ES-I3 (cell line): ENCODE data around the gene DBI.

ENCODE experiments used
- H3K36me3 ChIP-seq: 2 replicates; pipeline ENCODE4 v1.6.1; 2013; ENCODE audit warnings: mild to moderate bottlenecking, low read length, control low read depth, moderate library complexity; ENCODE audit not compliant: insufficient read depth
- H3K4me1 ChIP-seq: 2 replicates; pipeline ENCODE4 v1.6.1; 2013; ENCODE audit warnings: mild to moderate bottlenecking, control low read depth, low read length; ENCODE audit not compliant: insufficient read depth
- H3K9ac ChIP-seq: 2 replicates; pipeline ENCODE4 v1.6.1; 2013; ENCODE audit warnings: low read depth, mild to moderate bottlenecking, low read length, moderate library complexity
- H3K9me3 ChIP-seq: 2 replicates; pipeline ENCODE4 v1.6.1; 2013; ENCODE audit warnings: mild to moderate bottlenecking, low read length, moderate library complexity; ENCODE audit not compliant: control insufficient read depth, insufficient read depth

DBI gene

DNA sequence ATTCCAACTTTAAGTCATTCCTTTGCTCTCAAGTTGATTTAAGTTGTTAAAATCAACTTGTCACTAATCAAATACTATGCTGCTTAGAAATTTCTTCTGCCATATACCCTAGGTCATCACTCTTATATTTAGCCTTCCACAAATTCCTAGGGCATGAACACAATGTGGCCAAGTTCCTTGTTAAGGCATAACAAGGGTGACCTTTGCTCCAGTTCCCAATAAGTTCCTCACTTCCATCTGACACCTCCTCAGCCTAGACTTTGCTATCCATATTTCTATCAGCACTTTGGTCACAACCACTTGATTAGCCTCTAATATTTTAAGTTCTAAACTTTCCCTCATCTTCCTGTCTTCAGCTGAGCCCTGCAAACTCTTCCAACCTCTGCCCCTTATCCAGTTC, 55.0 kb downstream of the DBI start:
- H3K9me3 ChIP-seq, result peaks cover 4% of the 10 kb centered on the region; the same call in 1 of the 2 replicates
- H3K4me1 ChIP-seq, result no peaks in the 10 kb centered on the region
- H3K36me3 ChIP-seq, result no peaks in the 10 kb centered on the region
- no peak overlapping the region for H3K9ac ChIP-seq
